ENCODE data around the gene RAPGEF5. TPM values are rescaled to one million over a fixed set of nuclear protein-coding genes. Genes with fewer than 3 reads are reported as not detected.

The RAPGEF5 gene
- total RNA-seq, 1 experiment from 2014 or later = 15.6 TPM

DNA sequence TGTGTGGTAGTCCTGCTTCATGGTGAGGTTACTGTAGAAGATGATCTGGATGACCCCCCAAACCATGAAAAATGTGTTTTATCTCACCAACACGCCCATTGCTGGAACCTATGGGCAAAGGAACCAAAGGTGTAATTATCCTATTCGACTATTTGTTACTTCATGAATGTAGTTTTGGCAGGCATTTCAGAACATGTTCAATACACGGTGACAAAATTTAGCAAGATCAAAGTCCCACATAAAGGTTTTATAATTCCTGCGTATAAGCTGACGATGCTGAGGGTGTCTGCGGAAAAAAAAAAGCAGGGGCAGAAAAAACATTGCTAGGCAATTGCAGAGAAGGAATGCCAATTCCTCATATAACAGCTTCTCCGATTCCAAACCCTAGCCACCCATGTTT lies 13.3 kb downstream of the RAPGEF5 start:
- Histone ChIP-seq H3K79me2 (ENCODE audit: insufficient read depth, low read length) (peaks cover 50% of the 10 kb centered on the region), H3K9me2 (ENCODE audit: insufficient read depth) (no peaks in the 10 kb centered on the region), H2AFZ (ENCODE audit: low read depth, low read length, poor library complexity, severe bottlenecking) (no peak overlapping the region), H3K36me3 (ENCODE audit: control insufficient read depth in 1 of 2, insufficient read depth in 2 of 2, low read length in 2 of 2) (no peaks in the 10 kb centered on the region), H3K27me3 (ENCODE audit: insufficient read depth, low read length) (no peaks in the 10 kb centered on the region), H3K27ac (ENCODE audit: low read depth, low read length) (no peak overlapping the region), H3K9me3 (ENCODE audit: control insufficient read depth in 1 of 2, insufficient read depth in 1 of 2, low read depth in 1 of 2, low read length in 2 of 2) (no peaks in the 10 kb centered on the region), H3K4me1 (ENCODE audit: control insufficient read depth in 1 of 2, insufficient read depth in 2 of 2, low read length in 2 of 2) (peaks cover 2 to 3% of the 10 kb centered on the region in 2 experiments; a peak in 1 of 4 replicates), H3K9ac (ENCODE audit: low read length) (no peak overlapping the region), H3K4me3 (replicated peaks in 1 of 2; ENCODE audit: low read depth in 1 of 2, low read length in 2 of 2) (no peak overlapping the region), H4K20me1 (ENCODE audit: insufficient read depth) (no peaks in the 10 kb centered on the region), H3K4me2 (ENCODE audit: low read length) (no peak overlapping the region)
- ChIA-PET RAD21 (ENCODE audit: low non-redundant PET in 1 of 2, low total read pairs in 2 of 2, uncharacterized antibody in 2 of 2, unreplicated experiment in 2 of 2) (no interaction called here), POLR2A (no interaction called here), CTCF (no interaction called here)
- intact Hi-C loops (cut with micrococcal nuclease) = no loop called here
- no peak for TF ChIP-seq POLR2A (IDR thresholded peaks at IDR 0.05; ENCODE audit: borderline replicate concordance, extremely low read depth, insufficient read depth, insufficient read length)
- TF ChIP-seq YY1 (IDR thresholded peaks at IDR 0.05; ENCODE audit: extremely low read depth, insufficient replicate concordance, low read depth, low read length) = no peak
- TF ChIP-seq, protein P1, sequence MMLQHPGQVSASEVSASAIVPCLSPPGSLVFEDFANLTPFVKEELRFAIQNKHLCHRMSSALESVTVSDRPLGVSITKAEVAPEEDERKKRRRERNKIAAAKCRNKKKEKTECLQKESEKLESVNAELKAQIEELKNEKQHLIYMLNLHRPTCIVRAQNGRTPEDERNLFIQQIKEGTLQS (IDR thresholded peaks at IDR 0.05) = no peak
- no peak for TF ChIP-seq SRF (IDR thresholded peaks at IDR 0.05; ENCODE audit: low read depth)
- TF ChIP-seq, protein P2, sequence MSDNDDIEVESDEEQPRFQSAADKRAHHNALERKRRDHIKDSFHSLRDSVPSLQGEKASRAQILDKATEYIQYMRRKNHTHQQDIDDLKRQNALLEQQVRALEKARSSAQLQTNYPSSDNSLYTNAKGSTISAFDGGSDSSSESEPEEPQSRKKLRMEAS (IDR thresholded peaks at IDR 0.05) = no peak
- no peak for TF ChIP-seq RAD21 (IDR thresholded peaks at IDR 0.05; ENCODE audit: low read depth)
- TF ChIP-seq JUND (IDR thresholded peaks at IDR 0.05) = no peak
- TF ChIP-seq SP1 (IDR thresholded peaks at IDR 0.05; ENCODE audit: low read depth) = no peak
- DNase-seq (ENCODE audit: low read depth, low spot score) (no peak), ATAC-seq (no peak)
- BruUV-seq (replicated peaks) = no TSS peak

DNA sequence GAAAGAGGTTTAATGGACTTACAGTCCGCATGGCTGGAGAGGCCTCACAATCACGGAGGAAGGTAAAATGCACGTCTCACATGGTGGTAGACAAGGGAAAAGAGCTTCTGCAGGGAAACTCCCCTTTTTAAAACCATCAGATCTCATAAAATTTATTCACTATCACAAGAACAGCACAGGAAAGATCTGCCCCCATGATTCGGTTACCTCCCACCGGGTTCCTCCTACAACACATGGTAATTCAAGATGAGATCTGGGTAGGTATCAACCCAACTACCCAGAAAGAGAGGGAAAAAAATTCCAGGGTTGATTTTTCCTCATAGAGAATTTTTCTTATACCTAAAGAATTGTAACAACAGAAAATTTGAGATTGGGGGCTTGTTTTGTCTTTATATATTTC lies 13.9 kb downstream of the RAPGEF5 start:
- CTCF ChIA-PET = no interaction called here
- DNase-seq (ENCODE audit: low read depth, low spot score) (no peak), ATAC-seq (no peak)
- Histone ChIP-seq H3K9me2 (ENCODE audit: insufficient read depth) (no peaks in the 10 kb centered on the region), H3K9ac (ENCODE audit: low read length) (no peak overlapping the region), H3K79me2 (ENCODE audit: insufficient read depth, low read length) (peaks cover 46% of the 10 kb centered on the region), H4K20me1 (ENCODE audit: insufficient read depth) (no peaks in the 10 kb centered on the region), H3K9me3 (ENCODE audit: control insufficient read depth in 1 of 2, insufficient read depth in 1 of 2, low read depth in 1 of 2, low read length in 2 of 2) (no peaks in the 10 kb centered on the region), H3K4me1 (ENCODE audit: control insufficient read depth in 1 of 2, insufficient read depth in 2 of 2, low read length in 2 of 2) (no peaks in the 10 kb centered on the region), H3K36me3 (ENCODE audit: control insufficient read depth in 1 of 2, insufficient read depth in 2 of 2, low read length in 2 of 2) (no peaks in the 10 kb centered on the region), H3K27ac (ENCODE audit: low read depth, low read length) (no peak overlapping the region), H3K4me3 (replicated peaks in 1 of 2; ENCODE audit: low read depth in 1 of 2, low read length in 2 of 2) (no peak overlapping the region), H3K27me3 (ENCODE audit: insufficient read depth, low read length) (no peaks in the 10 kb centered on the region), H2AFZ (ENCODE audit: low read depth, low read length, poor library complexity, severe bottlenecking) (no peak overlapping the region), H3K4me2 (ENCODE audit: low read length) (no peak overlapping the region)
- POLR2A ChIA-PET = no interaction called here
- RAD21 ChIA-PET (ENCODE audit: low non-redundant PET in 1 of 2, low total read pairs in 2 of 2, uncharacterized antibody in 2 of 2, unreplicated experiment in 2 of 2) = no interaction called here
- BruUV-seq (replicated peaks) = no TSS peak
- intact Hi-C loops (cut with micrococcal nuclease) = no loop called here
- TF ChIP-seq ELF1 (IDR thresholded peaks at IDR 0.05; ENCODE audit: borderline replicate concordance, low read depth) (no peak), SRF (IDR thresholded peaks at IDR 0.05; ENCODE audit: low read depth) (no peak), POLR2AphosphoS5 (IDR thresholded peaks at IDR 0.05; ENCODE audit: low read depth, low read length) (no peak), RAD21 (IDR thresholded peaks at IDR 0.05; ENCODE audit: low read depth) (no peak), CBX3 (IDR thresholded peaks at IDR 0.05; ENCODE audit: low read depth) (no peak), YY1 (IDR thresholded peaks at IDR 0.05; ENCODE audit: extremely low read depth, insufficient replicate concordance, low read depth, low read length) (no peak)
- TF ChIP-seq, protein P2 (IDR thresholded peaks at IDR 0.05) = no peak
